ENCODE data around the gene ZNRF1.

The ZNRF1 gene

GRCh38 chr16:75160386-75160785 lies 161.6 kb downstream of the ZNRF1 start:
- no peak for DNase-seq (ENCODE audit: low spot score)

Data from kidney capillary endothelial cell (primary cell).